Measurements from ENCODE around the gene UAP1L1.
A peak's percentile ranks its signal among the peaks of the same experiment; 100 is the strongest.

Gene UAP1L1

GRCh38 chr9:137126786-137127185 is 49.5 kb downstream of the UAP1L1 start:
- Histone ChIP-seq H3K27me3 (ENCODE audit: insufficient read depth, insufficient read length) (peaks cover 14% of the 10 kb centered on the region), H3K9ac (ENCODE audit: insufficient read length, low read depth) (peak overlapping the region; percentile 1), H3K4me1 (ENCODE audit: insufficient read depth, insufficient read length) (no peaks in the 10 kb centered on the region), H3K36me3 (ENCODE audit: insufficient read depth, insufficient read length, low read length) (no peaks in the 10 kb centered on the region), H3K4me3 (ENCODE audit: insufficient read length, low read depth) (no peak overlapping the region), H3K9me3 (ENCODE audit: insufficient read depth, low read length) (no peaks in the 10 kb centered on the region)
- no peak for DNase-seq (ENCODE audit: low read depth, low spot score)
- no peak for TF ChIP-seq YY1 (IDR thresholded peaks at IDR 0.05; ENCODE audit: insufficient read depth, insufficient read length)
- no peak for TF ChIP-seq ZNF274 (IDR thresholded peaks at IDR 0.05; ENCODE audit: low read depth, low read length)
- no peak for TF ChIP-seq SUZ12 (IDR thresholded peaks at IDR 0.05; ENCODE audit: extremely low read depth, insufficient read depth, insufficient read length)

GRCh38 chr9:137127301-137128157 is 50.2 kb downstream of the UAP1L1 start:
- Histone ChIP-seq H3K9me3 (ENCODE audit: insufficient read depth, low read length) (no peaks in the 10 kb centered on the region), H3K4me3 (ENCODE audit: insufficient read length, low read depth) (peak overlapping the region; percentile 3), H3K4me1 (ENCODE audit: insufficient read depth, insufficient read length) (no peaks in the 10 kb centered on the region), H3K36me3 (ENCODE audit: insufficient read depth, insufficient read length, low read length) (no peaks in the 10 kb centered on the region), H3K27me3 (ENCODE audit: insufficient read depth, insufficient read length) (peaks cover 14% of the 10 kb centered on the region), H3K9ac (ENCODE audit: insufficient read length, low read depth) (peak overlapping the region; percentile 99)
- TF ChIP-seq SUZ12 (IDR thresholded peaks at IDR 0.05; ENCODE audit: extremely low read depth, insufficient read depth, insufficient read length) (no peak), ZNF274 (IDR thresholded peaks at IDR 0.05; ENCODE audit: low read depth, low read length) (no peak), YY1 (IDR thresholded peaks at IDR 0.05; ENCODE audit: insufficient read depth, insufficient read length) (no peak)
- DNase-seq (ENCODE audit: low read depth, low spot score), result no peak

GRCh38 chr9:137128158-137128861 is 51.0 kb downstream of the UAP1L1 start:
- peaks cover 19% of the 10 kb centered on the region for H3K27me3 ChIP-seq (ENCODE audit: insufficient read depth, insufficient read length)
- TF ChIP-seq ZNF274 (IDR thresholded peaks at IDR 0.05; ENCODE audit: low read depth, low read length) (no peak), YY1 (IDR thresholded peaks at IDR 0.05; ENCODE audit: insufficient read depth, insufficient read length) (no peak), SUZ12 (IDR thresholded peaks at IDR 0.05; ENCODE audit: extremely low read depth, insufficient read depth, insufficient read length) (no peak)

GRCh38 chr9:137128862-137129455 is 51.6 kb downstream of the UAP1L1 start:
- DNase-seq (ENCODE audit: low read depth, low spot score), result no peak
- H3K27me3 ChIP-seq (ENCODE audit: insufficient read depth, insufficient read length), result peaks cover 22% of the 10 kb centered on the region
- peak overlapping the region; percentile 99 for H3K9ac ChIP-seq (ENCODE audit: insufficient read length, low read depth)
- no peaks in the 10 kb centered on the region for H3K9me3 ChIP-seq (ENCODE audit: insufficient read depth, low read length)
- H3K4me3 ChIP-seq (ENCODE audit: insufficient read length, low read depth), result peak overlapping the region; percentile 90
- H3K36me3 ChIP-seq (ENCODE audit: insufficient read depth, insufficient read length, low read length), result no peaks in the 10 kb centered on the region
- TF ChIP-seq YY1 (IDR thresholded peaks at IDR 0.05; ENCODE audit: insufficient read depth, insufficient read length) (no peak), SUZ12 (IDR thresholded peaks at IDR 0.05; ENCODE audit: extremely low read depth, insufficient read depth, insufficient read length) (no peak), ZNF274 (IDR thresholded peaks at IDR 0.05; ENCODE audit: low read depth, low read length) (no peak)
- no peaks in the 10 kb centered on the region for H3K4me1 ChIP-seq (ENCODE audit: insufficient read depth, insufficient read length)

More at GRCh38 chr9:137128158-137128861, 51.0 kb downstream of the UAP1L1 start:
- H3K4me3 ChIP-seq (ENCODE audit: insufficient read length, low read depth), result peak overlapping the region; percentile 90
- H3K4me1 ChIP-seq (ENCODE audit: insufficient read depth, insufficient read length), result no peaks in the 10 kb centered on the region
- H3K9ac ChIP-seq (ENCODE audit: insufficient read length, low read depth), result peak overlapping the region; percentile 99
- DNase-seq (ENCODE audit: low read depth, low spot score), result no peak
- H3K36me3 ChIP-seq (ENCODE audit: insufficient read depth, insufficient read length, low read length), result no peaks in the 10 kb centered on the region
- H3K9me3 ChIP-seq (ENCODE audit: insufficient read depth, low read length), result no peaks in the 10 kb centered on the region

GRCh38 chr9:137129456-137130175 is 52.3 kb downstream of the UAP1L1 start:
- TF ChIP-seq YY1 (IDR thresholded peaks at IDR 0.05; ENCODE audit: insufficient read depth, insufficient read length) (peak; percentile 81), ZNF274 (IDR thresholded peaks at IDR 0.05; ENCODE audit: low read depth, low read length) (no peak)
- Histone ChIP-seq H3K4me3 (ENCODE audit: insufficient read length, low read depth) (peak overlapping the region; percentile 90), H3K4me1 (ENCODE audit: insufficient read depth, insufficient read length) (no peaks in the 10 kb centered on the region), H3K27me3 (ENCODE audit: insufficient read depth, insufficient read length) (peaks cover 25% of the 10 kb centered on the region), H3K9me3 (ENCODE audit: insufficient read depth, low read length) (no peaks in the 10 kb centered on the region), H3K9ac (ENCODE audit: insufficient read length, low read depth) (peak overlapping the region; percentile 99), H3K36me3 (ENCODE audit: insufficient read depth, insufficient read length, low read length) (no peaks in the 10 kb centered on the region)
- DNase-seq (ENCODE audit: low read depth, low spot score), result peak; percentile 81

GRCh38 chr9:137130176-137130755 is 52.9 kb downstream of the UAP1L1 start:
- no peak for DNase-seq (ENCODE audit: low read depth, low spot score)
- Histone ChIP-seq H3K27me3 (ENCODE audit: insufficient read depth, insufficient read length) (peaks cover 25% of the 10 kb centered on the region), H3K4me3 (ENCODE audit: insufficient read length, low read depth) (peak overlapping the region; percentile 90), H3K9ac (ENCODE audit: insufficient read length, low read depth) (peak overlapping the region; percentile 99), H3K9me3 (ENCODE audit: insufficient read depth, low read length) (no peaks in the 10 kb centered on the region), H3K4me1 (ENCODE audit: insufficient read depth, insufficient read length) (no peaks in the 10 kb centered on the region), H3K36me3 (ENCODE audit: insufficient read depth, insufficient read length, low read length) (no peaks in the 10 kb centered on the region)
- TF ChIP-seq SUZ12 (IDR thresholded peaks at IDR 0.05; ENCODE audit: extremely low read depth, insufficient read depth, insufficient read length) (no peak), ZNF274 (IDR thresholded peaks at IDR 0.05; ENCODE audit: low read depth, low read length) (no peak), YY1 (IDR thresholded peaks at IDR 0.05; ENCODE audit: insufficient read depth, insufficient read length) (no peak)

All from NT2/D1 (cell line).